ENCODE measurements around the gene CREB3L2.

CREB3L2 gene

DNA sequence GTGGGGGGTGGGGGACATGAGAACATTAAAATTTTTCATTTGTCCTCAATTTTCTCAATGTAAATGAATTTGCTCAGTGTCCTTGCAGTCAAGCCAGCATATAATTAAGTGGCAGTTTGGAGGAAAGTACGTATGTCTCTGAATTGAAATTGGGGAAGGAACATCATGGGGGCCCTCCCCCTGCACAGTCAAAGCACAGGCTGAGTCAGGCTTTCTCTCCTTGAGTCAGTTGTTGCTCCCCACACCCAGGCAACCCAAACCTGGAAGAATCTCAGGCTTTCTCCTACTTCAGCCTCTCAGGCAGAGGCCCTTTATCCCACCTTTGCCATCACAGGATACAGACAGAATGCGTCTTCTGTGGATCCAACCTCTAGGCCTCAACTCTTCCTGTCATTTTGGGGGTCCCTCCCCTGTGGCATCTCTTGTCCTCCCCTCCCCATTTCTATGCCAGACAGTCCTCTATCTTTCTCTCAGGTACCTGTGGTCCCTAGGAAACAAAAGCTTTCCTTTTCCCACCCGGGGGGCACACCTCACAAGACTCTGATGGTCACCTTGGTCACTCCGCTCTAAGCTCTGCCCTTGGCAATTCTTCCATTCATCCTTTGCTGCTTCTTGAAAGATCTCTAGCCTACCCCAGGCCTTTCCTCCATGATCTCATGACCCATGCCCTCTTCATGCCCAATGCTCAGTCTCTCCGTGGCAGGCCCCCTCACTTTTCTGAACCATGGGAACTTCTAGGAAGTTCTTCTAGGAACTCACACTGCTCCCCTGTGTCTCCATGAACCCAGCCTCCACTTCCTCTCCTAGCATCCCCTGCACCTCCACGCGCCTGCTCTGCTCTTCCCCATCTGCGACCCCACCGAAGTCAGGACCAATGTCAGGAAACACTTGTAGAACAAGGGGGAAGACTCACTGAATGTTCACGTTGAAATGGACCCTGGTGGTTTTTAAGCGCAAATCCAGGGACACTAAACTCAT is 40.4 kb downstream of the CREB3L2 start:
- H3K9me3 ChIP-seq (ENCODE audit: control insufficient read depth, low read length), result no peaks in the 10 kb centered on the region
- DNase-seq, result no peak
- H3K4me1 ChIP-seq (ENCODE audit: control insufficient read depth, insufficient read depth, low read depth, low read length), result peaks cover 8% of the 10 kb centered on the region
- no peak overlapping the region for H2BK120ac ChIP-seq (ENCODE audit: low read depth, low read length)
- no peak overlapping the region for H3K4me2 ChIP-seq (ENCODE audit: low read length, poor library complexity, severe bottlenecking)
- H3K23ac ChIP-seq (ENCODE audit: low read length in 2 of 2), result no peak overlapping the region
- H2AK5ac ChIP-seq (ENCODE audit: low read length, severe bottlenecking), result peak overlapping the region; percentile 45
- no peak overlapping the region for H3K27ac ChIP-seq (ENCODE audit: low read length, poor library complexity, severe bottlenecking)
- H3K36me3 ChIP-seq (ENCODE audit: control insufficient read depth in 1 of 2, insufficient read depth in 2 of 2, low read depth in 1 of 2, low read length in 2 of 2), result peaks cover 3 to 7% of the 10 kb centered on the region in 2 experiments
- peak overlapping the region; percentile 34 for H4K91ac ChIP-seq (ENCODE audit: low read length)
- peak overlapping the region; percentile 24 for H3K9ac ChIP-seq (ENCODE audit: low read length)
- no peak overlapping the region for H3K4me3 ChIP-seq (ENCODE audit: insufficient read depth in 1 of 2, low read depth in 1 of 2, low read length in 2 of 2)
- no peak overlapping the region for H3K14ac ChIP-seq (ENCODE audit: low read length in 2 of 2)
- 97% methylated on average over 11 of the region's 11 CpGs for WGBS
- peak overlapping the region; percentile 20 for H4K8ac ChIP-seq (ENCODE audit: low read length)
- H2BK5ac ChIP-seq (ENCODE audit: low read depth, low read length, poor library complexity, severe bottlenecking), result no peak overlapping the region
- no peaks in the 10 kb centered on the region for H3K27me3 ChIP-seq (ENCODE audit: control insufficient read depth in 1 of 2, insufficient read depth in 1 of 2, low read length in 2 of 2)
- peaks cover 9% of the 10 kb centered on the region for H3K79me1 ChIP-seq (replicated peaks; ENCODE audit: low read length, poor library complexity, severe bottlenecking)
- peak overlapping the region in 1 of 2 experiments; percentile 36 for H3K4ac ChIP-seq (ENCODE audit: low read depth in 1 of 2, low read length in 2 of 2)
- no peak overlapping the region for H2AFZ ChIP-seq (ENCODE audit: low read depth, low read length)
- no peak overlapping the region for H2BK15ac ChIP-seq (ENCODE audit: low read depth, poor library complexity, severe bottlenecking)
- H2BK12ac ChIP-seq (ENCODE audit: low read length in 2 of 2), result no peak overlapping the region
- no peak overlapping the region for H3K18ac ChIP-seq (ENCODE audit: low read depth in 1 of 2, low read length in 2 of 2)

DNA sequence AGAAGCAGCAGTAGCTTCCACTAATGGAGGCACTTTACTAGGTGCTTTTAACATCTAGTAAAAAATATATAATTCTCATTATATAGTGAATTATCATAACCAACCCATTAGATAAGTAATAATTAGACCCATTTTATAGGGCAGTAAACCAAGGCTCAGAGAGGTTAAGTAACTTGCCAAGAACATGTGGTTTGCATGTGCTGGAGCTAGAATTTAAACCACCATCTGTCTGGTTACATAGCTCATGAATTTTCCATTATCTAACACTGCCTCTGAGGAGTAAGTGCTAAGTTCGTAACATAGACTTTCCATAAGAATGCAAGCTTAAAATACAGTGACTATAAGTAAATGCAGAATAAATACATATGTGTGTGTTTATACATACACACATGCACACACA is 41.9 kb downstream of the CREB3L2 start:
- H3K4me1 ChIP-seq (ENCODE audit: control insufficient read depth, insufficient read depth, low read depth, low read length), result peaks cover 11% of the 10 kb centered on the region
- no CpG with 5 or more reads among the region's 1 CpG for WGBS
- H3K4me3 ChIP-seq (ENCODE audit: insufficient read depth in 1 of 2, low read depth in 1 of 2, low read length in 2 of 2), result no peak overlapping the region
- H2BK12ac ChIP-seq (ENCODE audit: low read length in 2 of 2), result no peak overlapping the region
- no peak overlapping the region for H3K27ac ChIP-seq (ENCODE audit: low read length, poor library complexity, severe bottlenecking)
- no peaks in the 10 kb centered on the region for H3K27me3 ChIP-seq (ENCODE audit: control insufficient read depth in 1 of 2, insufficient read depth in 1 of 2, low read length in 2 of 2)
- H2AFZ ChIP-seq (ENCODE audit: low read depth, low read length), result no peak overlapping the region
- no peak overlapping the region for H4K8ac ChIP-seq (ENCODE audit: low read length)
- no peak overlapping the region for H3K9ac ChIP-seq (ENCODE audit: low read length)
- no peak overlapping the region for H2BK5ac ChIP-seq (ENCODE audit: low read depth, low read length, poor library complexity, severe bottlenecking)
- no peaks in the 10 kb centered on the region for H3K9me3 ChIP-seq (ENCODE audit: control insufficient read depth, low read length)
- H3K79me1 ChIP-seq (replicated peaks; ENCODE audit: low read length, poor library complexity, severe bottlenecking), result peaks cover 8% of the 10 kb centered on the region
- H2BK120ac ChIP-seq (ENCODE audit: low read depth, low read length), result no peak overlapping the region
- H4K91ac ChIP-seq (ENCODE audit: low read length), result no peak overlapping the region
- no peak overlapping the region for H2AK5ac ChIP-seq (ENCODE audit: low read length, severe bottlenecking)
- peaks cover 3 to 7% of the 10 kb centered on the region in 2 experiments for H3K36me3 ChIP-seq (ENCODE audit: control insufficient read depth in 1 of 2, insufficient read depth in 2 of 2, low read depth in 1 of 2, low read length in 2 of 2)
- H2BK15ac ChIP-seq (ENCODE audit: low read depth, poor library complexity, severe bottlenecking), result no peak overlapping the region
- no peak overlapping the region for H3K23ac ChIP-seq (ENCODE audit: low read length in 2 of 2)
- no peak for DNase-seq
- H3K18ac ChIP-seq (ENCODE audit: low read depth in 1 of 2, low read length in 2 of 2), result no peak overlapping the region
- no peak overlapping the region for H3K4ac ChIP-seq (ENCODE audit: low read depth in 1 of 2, low read length in 2 of 2)
- H3K4me2 ChIP-seq (ENCODE audit: low read length, poor library complexity, severe bottlenecking), result no peak overlapping the region
- no peak overlapping the region for H3K14ac ChIP-seq (ENCODE audit: low read length in 2 of 2)

DNA sequence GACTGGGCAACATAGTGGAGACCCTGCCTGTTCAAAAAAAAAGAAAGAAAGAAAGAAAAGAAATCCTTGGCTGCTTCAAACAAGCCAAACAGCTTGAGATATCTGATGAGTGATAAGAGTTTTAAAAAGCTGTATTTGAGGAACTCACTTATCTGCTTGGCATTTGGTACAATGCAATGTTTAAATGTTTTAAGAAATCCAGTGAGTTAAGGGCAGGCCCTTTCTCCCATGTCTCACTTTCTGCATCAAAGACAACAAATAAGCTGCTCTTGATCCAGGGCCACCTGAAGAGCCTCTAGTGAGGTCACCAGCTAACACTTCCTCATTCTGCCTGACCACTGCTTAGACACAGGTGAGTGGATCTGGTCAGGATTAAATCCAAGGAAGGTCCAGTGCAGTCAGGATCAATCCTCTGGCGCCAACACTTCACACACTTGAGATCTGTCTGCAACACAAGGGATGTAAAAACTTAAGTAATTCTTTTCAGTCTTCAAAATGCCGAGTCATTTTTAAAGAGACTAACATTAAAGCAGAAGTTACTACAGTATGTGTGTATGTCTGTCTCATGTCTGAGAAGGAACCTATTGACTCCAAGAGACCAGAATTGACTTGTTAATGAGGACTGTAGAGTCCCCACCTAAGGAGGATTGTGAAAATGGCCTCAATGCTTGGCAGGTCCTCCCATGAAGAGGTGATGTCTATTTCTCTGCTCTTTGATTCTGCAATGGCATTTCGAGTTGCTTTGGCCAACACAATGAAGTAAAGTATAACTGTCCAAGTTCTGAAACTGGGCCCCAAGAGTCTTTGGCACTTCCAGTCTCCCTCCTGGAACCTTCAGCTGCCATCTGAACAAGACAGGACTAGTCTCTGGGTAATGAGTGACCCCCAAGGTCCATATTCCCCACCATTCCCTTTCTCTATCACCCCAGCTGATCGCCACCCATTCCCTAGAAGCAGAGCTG is 43.1 kb downstream of the CREB3L2 start:
- peak; percentile 55 for DNase-seq
- no peak overlapping the region for H2BK120ac ChIP-seq (ENCODE audit: low read depth, low read length)
- H3K9me3 ChIP-seq (ENCODE audit: control insufficient read depth, low read length), result no peaks in the 10 kb centered on the region
- peak overlapping the region; percentile 53 for H2AK5ac ChIP-seq (ENCODE audit: low read length, severe bottlenecking)
- H3K27me3 ChIP-seq (ENCODE audit: control insufficient read depth in 1 of 2, insufficient read depth in 1 of 2, low read length in 2 of 2), result no peaks in the 10 kb centered on the region
- H2BK5ac ChIP-seq (ENCODE audit: low read depth, low read length, poor library complexity, severe bottlenecking), result no peak overlapping the region
- H3K9ac ChIP-seq (ENCODE audit: low read length), result peak overlapping the region; percentile 66
- H3K14ac ChIP-seq (ENCODE audit: low read length in 2 of 2), result no peak overlapping the region
- H4K8ac ChIP-seq (ENCODE audit: low read length), result no peak overlapping the region
- H3K18ac ChIP-seq (ENCODE audit: low read depth in 1 of 2, low read length in 2 of 2), result peak overlapping the region; percentile 4 to 58
- H3K79me1 ChIP-seq (replicated peaks; ENCODE audit: low read length, poor library complexity, severe bottlenecking), result peaks cover 8% of the 10 kb centered on the region
- no peak overlapping the region for H3K4ac ChIP-seq (ENCODE audit: low read depth in 1 of 2, low read length in 2 of 2)
- H2AFZ ChIP-seq (ENCODE audit: low read depth, low read length), result no peak overlapping the region
- WGBS, result 95% methylated on average over 4 of the region's 4 CpGs
- H3K36me3 ChIP-seq (ENCODE audit: control insufficient read depth in 1 of 2, insufficient read depth in 2 of 2, low read depth in 1 of 2, low read length in 2 of 2), result peaks cover 3 to 7% of the 10 kb centered on the region in 2 experiments
- no peak overlapping the region for H3K27ac ChIP-seq (ENCODE audit: low read length, poor library complexity, severe bottlenecking)
- H2BK15ac ChIP-seq (ENCODE audit: low read depth, poor library complexity, severe bottlenecking), result peak overlapping the region; percentile 34
- H3K4me1 ChIP-seq (ENCODE audit: control insufficient read depth, insufficient read depth, low read depth, low read length), result peaks cover 12% of the 10 kb centered on the region
- peak overlapping the region; percentile 57 to 77 for H2BK12ac ChIP-seq (ENCODE audit: low read length in 2 of 2)
- no peak overlapping the region for H3K4me3 ChIP-seq (ENCODE audit: insufficient read depth in 1 of 2, low read depth in 1 of 2, low read length in 2 of 2)
- H4K91ac ChIP-seq (ENCODE audit: low read length), result no peak overlapping the region
- H3K4me2 ChIP-seq (ENCODE audit: low read length, poor library complexity, severe bottlenecking), result no peak overlapping the region
- H3K23ac ChIP-seq (ENCODE audit: low read length in 2 of 2), result no peak overlapping the region

Measured in mesenchymal stem cell (in vitro differentiated cells and primary cell).